NB4 (cell line): ENCODE data around the gene HYAL3.

ENCODE experiments used
- CTCF ChIP-seq: IDR thresholded peaks from one replicate; pipeline ENCODE4 v1.5.1; 2012; ENCODE audit warnings: low read depth, low read length
- MYC ChIP-seq: IDR thresholded peaks from 2 replicates; pipeline ENCODE4 v1.6.1; 2011; ENCODE audit warnings: low read depth, low read length
- POLR2A ChIP-seq: IDR thresholded peaks from 2 replicates; pipeline ENCODE4 v1.6.1; 2011; ENCODE audit warnings: mild to moderate bottlenecking; ENCODE audit not compliant: insufficient read length; ENCODE audit errors: extremely low read depth

GRCh38 chr3:50345008-50345407 lies 45.8 kb upstream of the HYAL3 start:
- TF ChIP-seq MYC (no peak), POLR2A (no peak), CTCF (no peak)
